GM12878 (cell line): ENCODE results near the gene PLS1. TPM values are rescaled to one million over a fixed set of nuclear protein-coding genes. Genes with fewer than 3 reads are reported as not detected.
"Not testable (repeated sequence)": the region's sequence is repeated elsewhere in the genome, so short reads cannot be mapped to it uniquely, and the experiment has no call there.

ENCODE experiments used
- ATAC-seq: fragments of 200-7000 bp; cut with Tn5 transposase; 3 replicates; pipeline ENCODE4 v1.9.1; 2020; ENCODE audit warnings: mild to moderate bottlenecking, moderate library complexity
- BruUV-seq: library from RNA; stranded (reverse); fragments of 400-500 nt; replicated peaks from 2 replicates; lab custom pipeline; 2021; lab: Mats Ljungman, UMichigan
- CTCF ChIA-PET: fragments of 300-600 bp; sonication (Branson Sonifier 250); formaldehyde crosslinking; extraction: SDS; loops from one replicate; lab custom pipeline; 2021; ENCODE audit warnings: inconsistent platforms; lab: Yijun Ruan, JAX
- POLR2A ChIA-PET: fragments of 350-600 bp; formaldehyde crosslinking; extraction: SDS; loops from one replicate; lab custom pipeline; 2021; ENCODE audit warnings: inconsistent platforms; lab: Charles Lee
- RAD21 ChIA-PET: fragments of 300-600 bp; sonication (Branson Sonifier 250); formaldehyde crosslinking; loops from one replicate; lab custom pipeline; 2023; ENCODE audit warnings: antibody characterized with exemption; ENCODE audit not compliant: unreplicated experiment; lab: Charles Lee
- SMC1A ChIA-PET: fragments of 300-600 bp; sonication (Branson Sonifier 250); formaldehyde crosslinking; loops from one replicate; lab custom pipeline; 2023; ENCODE audit not compliant: unreplicated experiment, uncharacterized antibody; lab: Charles Lee
- DNase-seq: peaks from one replicate; pipeline ENCODE4 v3.0.0-alpha.2; 2011; ENCODE audit warnings: low read depth, low spot score
- FAIRE-seq: peaks from 3 replicates; lab custom pipeline; 2011; peaks lifted over from hg19 to GRCh38; lab: Jason Lieb, UNC
- H2AFZ ChIP-seq: 2 replicates; pipeline ENCODE4 v1.6.0; 2011; ENCODE audit warnings: low read depth, low read length, control low read depth; ENCODE audit not compliant: control insufficient read depth
- H3K27ac ChIP-seq: 2 replicates; pipeline ENCODE4 v1.5.1; 2011; ENCODE audit warnings: control low read depth; ENCODE audit not compliant: control insufficient read depth, insufficient read depth
- H3K27me3 ChIP-seq, 2 experiments: replicated peaks in 1 of 2; 2 replicates each; pipeline versions ENCODE4 v1.6.0 to v1.6.1; 2011; ENCODE audit warnings: low read length in 1 of 2; ENCODE audit not compliant: control insufficient read depth in 2 of 2, insufficient read depth in 2 of 2
- H3K36me3 ChIP-seq, 2 experiments: 2 replicates each; pipeline ENCODE4 v1.5.1; 2011; ENCODE audit warnings: low read length in 1 of 2; ENCODE audit not compliant: control insufficient read depth in 2 of 2, insufficient read depth in 2 of 2
- H3K4me1 ChIP-seq: 2 replicates; pipeline ENCODE4 v1.6.1; 2011; ENCODE audit warnings: mild to moderate bottlenecking, low read length, moderate library complexity, mixed read lengths; ENCODE audit not compliant: control insufficient read depth, insufficient read depth
- H3K4me2 ChIP-seq: 2 replicates; pipeline ENCODE4 v1.6.0; 2011; ENCODE audit warnings: control low read depth; ENCODE audit not compliant: control insufficient read depth, insufficient read depth
- H3K4me3 ChIP-seq: fragments of 200-600 bp; sonication (generic); 2 replicates; pipeline ENCODE4 v1.5.1; 2016
- H3K79me2 ChIP-seq: 2 replicates; pipeline ENCODE4 v1.6.0; 2011; ENCODE audit warnings: low read length; ENCODE audit not compliant: control insufficient read depth, insufficient read depth
- H3K9ac ChIP-seq: 2 replicates; pipeline ENCODE4 v1.8.0; 2011; ENCODE audit warnings: low read length, control low read depth, mixed read lengths; ENCODE audit not compliant: control insufficient read depth, insufficient read depth
- H3K9me3 ChIP-seq: replicated peaks from 3 replicates; pipeline ENCODE4 v1.5.1; 2011; ENCODE audit warnings: mild to moderate bottlenecking, low read length; ENCODE audit not compliant: control insufficient read depth, insufficient read depth
- H4K20me1 ChIP-seq: 2 replicates; pipeline ENCODE4 v1.6.0; 2011; ENCODE audit not compliant: control insufficient read depth, insufficient read depth
- EGR1 ChIP-seq, 2 experiments: IDR thresholded peaks; 1 replicate in 1 of 2; 2 replicates in 1 of 2; pipeline ENCODE4 v1.6.1; 2011 to 2012; ENCODE audit warnings: low read depth in 2 of 2, low read length in 2 of 2, borderline replicate concordance in 1 of 2, mild to moderate bottlenecking in 1 of 2, moderate library complexity in 1 of 2
- HCFC1 ChIP-seq: fragments of 150-350 bp; IDR thresholded peaks from 2 replicates; pipeline ENCODE4 v1.6.1; 2014; ENCODE audit warnings: low read length
- MTA2 ChIP-seq: fragments of 450-650 bp; IDR thresholded peaks from 2 replicates; pipeline ENCODE4 v1.6.1; 2016; ENCODE audit warnings: low read depth, mild to moderate bottlenecking, moderate library complexity
- TCF12 ChIP-seq: IDR thresholded peaks from 2 replicates; pipeline ENCODE4 v1.6.1; 2011; ENCODE audit warnings: low read depth, mild to moderate bottlenecking, low read length
- whole genome bisulfite sequencing: methylation state at CpG from one replicate; pipeline ENCODE4 v1.1.6; 2016; ENCODE audit warnings: low lambda C conversion rate; ENCODE audit not compliant: insufficient replicate concordance, insufficient coverage; ENCODE audit errors: missing lambda C conversion rate; 5-methylcytosine and 5-hydroxymethylcytosine counted together
- in situ Hi-C: fragments of 300-500 bp; cut with MboI; formaldehyde crosslinking; loops from 9 replicates; pipeline ENCODE4 v1.14.3; 2018; ENCODE audit warnings: mixed read lengths
- intact Hi-C: fragments of 100-400 bp; cut with micrococcal nuclease; formaldehyde crosslinking; loops from one replicate; pipeline ENCODE4 v1.14.2; 2022; ENCODE audit not compliant: unreplicated experiment
- polyA plus RNA-seq, 11 experiments: library from polyadenylated mRNA; depleted of rRNA in 4 of 11; unstranded in 6 of 11; stranded (reverse) in 5 of 11; fragments of >200 nt; fragmentation: Nextera tagmentation in 4 of 11; fragmentation: Illumina TruSeq in 1 of 11; extraction: Ambion mirVana in 4 of 11; extraction: Trizol in 1 of 11; gene quantifications; 1 replicate in 1 of 11; 2 replicates in 10 of 11; pipeline versions ENCODE4 v1.2.1 to v1.2.3, GENCODE V29; 2011 to 2016; ENCODE audit warnings: inconsistent platforms in 2 of 11, missing spikeins in 2 of 11, low read depth in 1 of 11
- total RNA-seq, 4 experiments: library from RNA; depleted of rRNA in 3 of 4; stranded (reverse); fragments of >200 nt in 3 of 4; fragmentation: Illumina TruSeq in 1 of 4; extraction: Trizol in 1 of 4; gene quantifications; 2 replicates each; pipeline versions ENCODE4 v1.2.1 to v1.2.3, GENCODE V29; 2013 to 2021
- TF ChIP-seq, protein P1 (sequence below): IDR thresholded peaks from 2 replicates; pipeline ENCODE4 v1.6.1; 2012; ENCODE audit warnings: low read depth, low read length, improper control_type of control experiment

Gene PLS1
- total and polyA plus RNA-seq, 10 of the 15 experiments (the other 5 are each of a cell fraction or from before 2014, with no cell fraction given), result 0.59 to 11.7 (median 1.7) TPM

DNA sequence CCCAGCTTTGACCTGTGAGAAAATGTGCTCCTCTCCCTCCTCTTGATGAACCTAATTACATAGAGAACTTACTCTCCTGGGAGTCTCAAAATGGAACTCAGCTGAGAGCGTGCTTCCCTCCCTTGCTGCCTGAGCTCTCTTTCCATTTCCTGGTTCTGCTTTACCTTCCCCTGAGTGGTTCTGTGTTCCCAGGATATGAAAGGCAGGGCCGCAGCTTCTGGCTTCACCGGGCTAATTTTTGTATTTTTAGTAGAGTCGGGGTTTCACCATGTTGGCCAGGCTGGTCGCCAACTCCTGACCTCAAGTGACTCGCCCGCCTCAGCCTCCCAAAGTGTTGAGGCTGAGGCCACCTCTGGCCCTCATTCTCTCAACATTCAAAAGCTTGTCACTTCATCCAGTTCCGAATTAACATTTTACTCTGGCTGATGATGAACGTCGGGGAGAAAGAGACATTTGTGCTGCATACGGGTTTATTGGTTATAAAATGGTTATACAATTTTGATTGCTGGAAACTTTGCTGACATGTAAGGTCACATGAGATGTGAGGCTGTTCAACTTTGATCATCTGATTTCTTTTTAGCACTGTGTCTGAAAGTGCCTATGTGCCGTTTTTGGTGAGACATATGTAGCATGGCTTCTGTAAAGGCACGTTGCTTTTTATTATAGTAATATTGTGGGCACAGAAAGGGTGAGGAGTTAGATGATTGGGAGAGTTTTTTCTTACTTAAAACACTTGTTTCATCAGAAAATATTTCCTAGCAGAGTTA lies 6.6 kb downstream of the PLS1 start (continued):
- TF ChIP-seq, protein P1, sequence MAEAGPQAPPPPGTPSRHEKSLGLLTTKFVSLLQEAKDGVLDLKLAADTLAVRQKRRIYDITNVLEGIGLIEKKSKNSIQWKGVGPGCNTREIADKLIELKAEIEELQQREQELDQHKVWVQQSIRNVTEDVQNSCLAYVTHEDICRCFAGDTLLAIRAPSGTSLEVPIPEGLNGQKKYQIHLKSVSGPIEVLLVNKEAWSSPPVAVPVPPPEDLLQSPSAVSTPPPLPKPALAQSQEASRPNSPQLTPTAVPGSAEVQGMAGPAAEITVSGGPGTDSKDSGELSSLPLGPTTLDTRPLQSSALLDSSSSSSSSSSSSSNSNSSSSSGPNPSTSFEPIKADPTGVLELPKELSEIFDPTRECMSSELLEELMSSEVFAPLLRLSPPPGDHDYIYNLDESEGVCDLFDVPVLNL, result no peak
- TF ChIP-seq HCFC1, result no peak
- no peak for TF ChIP-seq TCF12

- BruUV-seq, in situ Hi-C loops, H3K79me2 ChIP-seq: not testable (repeated sequence)
These were observed 7.2 kb downstream of the PLS1 start for GRCh38 chr3:142603386-142603705.

GRCh38 chr3:142604940-142605339 lies 8.7 kb downstream of the PLS1 start:
- H3K4me1 ChIP-seq, result no peaks in the 10 kb centered on the region
- H3K27me3 ChIP-seq, result no peaks in the 10 kb centered on the region
- no peaks in the 10 kb centered on the region for H4K20me1 ChIP-seq
- H3K4me3 ChIP-seq, result no peak overlapping the region
- FAIRE-seq, result no peak
- H3K79me2 ChIP-seq, result no peaks in the 10 kb centered on the region
- no peak overlapping the region for H3K4me2 ChIP-seq
- no peak for TF ChIP-seq EGR1 (IDR thresholded peaks at IDR 0.05; ENCODE audit: borderline replicate concordance in 1 of 2, low read depth in 2 of 2, low read length in 2 of 2)
- peak; percentile 41 for TF ChIP-seq MTA2
- no peak for DNase-seq
- intact Hi-C loops (no loop called here), in situ Hi-C loops (no loop called here)
- peak; percentile 76 for ATAC-seq
- ChIA-PET POLR2A (no interaction called here), RAD21 (no interaction called here), CTCF (no interaction called here), SMC1A (interaction anchor here (0.7 kb wide), 1 partner anchor 136 kb away, joined by 4 read pairs; no protein-coding TSS in a partner anchor)
- BruUV-seq, result no TSS peak
- H3K9ac ChIP-seq, result no peak overlapping the region
- no peaks in the 10 kb centered on the region for H3K36me3 ChIP-seq
- no peaks in the 10 kb centered on the region for H3K9me3 ChIP-seq
- H3K27ac ChIP-seq, result no peak overlapping the region
- H2AFZ ChIP-seq, result no peak overlapping the region

More at GRCh38 chr3:142603386-142603705, 7.2 kb downstream of the PLS1 start:
- H3K4me2 ChIP-seq, H4K20me1 ChIP-seq, H2AFZ ChIP-seq, H3K27ac ChIP-seq, H3K36me3 ChIP-seq, RAD21 ChIA-PET, H3K4me1 ChIP-seq, DNase-seq, intact Hi-C loops, H3K9ac ChIP-seq, FAIRE-seq, POLR2A ChIA-PET, H3K9me3 ChIP-seq, ATAC-seq, H3K27me3 ChIP-seq, CTCF ChIA-PET, H3K4me3 ChIP-seq: not testable (repeated sequence)
- SMC1A ChIA-PET, result interaction anchor here (0.9 kb wide), 1 partner anchor 11 kb away, joined by 3 read pairs; no protein-coding TSS in a partner anchor
- 72% methylated on average over 7 of the region's 7 CpGs for WGBS
